Measurements from ENCODE around the gene SLC22A23. TPM values are rescaled to one million over a fixed set of nuclear protein-coding genes. Genes with fewer than 3 reads are reported as not detected.

Gene SLC22A23
- total and polyA plus RNA-seq, 12 donors: 2.3 to 18.5 (median 5.3) TPM

GRCh38 chr6:3308106-3308505 lies 148.7 kb downstream of the SLC22A23 start:
- H3K36me3 ChIP-seq (replicated peaks in 1 of 2): no peaks in the 10 kb centered on the region
- H3K4me1 ChIP-seq (replicated peaks in 1 of 2): no peaks in the 10 kb centered on the region
- WGBS, 4 donors: 90 to 98% (median 96%) methylated on average over 10 of the region's 10 CpGs
- intact Hi-C loops (cut with DNase I): no loop called here
- H3K4me3 ChIP-seq: no peak overlapping the region
- no peaks in the 10 kb centered on the region for H3K9me3 ChIP-seq (replicated peaks in 1 of 3)
- TF ChIP-seq POLR2A (IDR thresholded peaks at IDR 0.05): no peak
- TF ChIP-seq, protein P1, sequence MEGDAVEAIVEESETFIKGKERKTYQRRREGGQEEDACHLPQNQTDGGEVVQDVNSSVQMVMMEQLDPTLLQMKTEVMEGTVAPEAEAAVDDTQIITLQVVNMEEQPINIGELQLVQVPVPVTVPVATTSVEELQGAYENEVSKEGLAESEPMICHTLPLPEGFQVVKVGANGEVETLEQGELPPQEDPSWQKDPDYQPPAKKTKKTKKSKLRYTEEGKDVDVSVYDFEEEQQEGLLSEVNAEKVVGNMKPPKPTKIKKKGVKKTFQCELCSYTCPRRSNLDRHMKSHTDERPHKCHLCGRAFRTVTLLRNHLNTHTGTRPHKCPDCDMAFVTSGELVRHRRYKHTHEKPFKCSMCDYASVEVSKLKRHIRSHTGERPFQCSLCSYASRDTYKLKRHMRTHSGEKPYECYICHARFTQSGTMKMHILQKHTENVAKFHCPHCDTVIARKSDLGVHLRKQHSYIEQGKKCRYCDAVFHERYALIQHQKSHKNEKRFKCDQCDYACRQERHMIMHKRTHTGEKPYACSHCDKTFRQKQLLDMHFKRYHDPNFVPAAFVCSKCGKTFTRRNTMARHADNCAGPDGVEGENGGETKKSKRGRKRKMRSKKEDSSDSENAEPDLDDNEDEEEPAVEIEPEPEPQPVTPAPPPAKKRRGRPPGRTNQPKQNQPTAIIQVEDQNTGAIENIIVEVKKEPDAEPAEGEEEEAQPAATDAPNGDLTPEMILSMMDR (IDR thresholded peaks at IDR 0.05): no peak
- H3K27me3 ChIP-seq: no peaks in the 10 kb centered on the region
- DNase-seq: no peak
- H3K27ac ChIP-seq: no peak overlapping the region

GRCh38 chr6:3307436-3307835 lies 149.4 kb downstream of the SLC22A23 start:
- no peak for DNase-seq
- Histone ChIP-seq H3K27me3 (no peaks in the 10 kb centered on the region), H3K27ac (no peak overlapping the region), H3K4me1 (replicated peaks in 1 of 2) (no peaks in the 10 kb centered on the region), H3K36me3 (replicated peaks in 1 of 2) (no peaks in the 10 kb centered on the region), H3K9me3 (replicated peaks in 1 of 3) (no peaks in the 10 kb centered on the region), H3K4me3 (no peak overlapping the region)
- no peak for TF ChIP-seq POLR2A (IDR thresholded peaks at IDR 0.05)
- TF ChIP-seq, protein P1 (IDR thresholded peaks at IDR 0.05): no peak
- intact Hi-C loops (cut with DNase I): no loop called here
- 90 to 98% (median 94%) methylated on average over 5 to 12 of the region's 12 CpGs for WGBS, 4 donors

DNA sequence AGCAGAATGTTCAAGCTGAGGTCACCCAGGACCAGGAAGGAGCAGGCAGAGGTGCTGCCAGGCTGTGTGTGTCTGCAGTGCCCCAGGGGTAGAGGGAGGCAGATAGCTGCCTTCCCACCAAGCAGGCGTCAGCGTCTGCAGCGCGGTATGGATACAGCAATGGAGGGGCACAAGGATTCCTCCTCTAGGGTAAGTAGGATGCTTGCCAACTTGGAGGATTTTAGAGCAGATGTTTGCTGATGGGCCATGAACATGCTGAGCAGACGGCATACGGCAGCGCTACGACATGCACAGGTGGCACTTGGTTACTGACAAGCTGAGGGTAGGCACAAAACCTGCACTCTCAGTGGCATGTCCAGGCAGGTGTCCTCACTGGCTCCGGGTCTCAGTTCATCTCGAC lies 150.0 kb downstream of the SLC22A23 start:
- DNase-seq: no peak
- H3K27ac ChIP-seq: no peak overlapping the region
- H3K9me3 ChIP-seq (replicated peaks in 1 of 3): no peaks in the 10 kb centered on the region
- intact Hi-C loops (cut with DNase I): no loop called here
- TF ChIP-seq POLR2A (IDR thresholded peaks at IDR 0.05): no peak
- TF ChIP-seq, protein P1 (IDR thresholded peaks at IDR 0.05): no peak
- no peaks in the 10 kb centered on the region for H3K4me1 ChIP-seq (replicated peaks in 1 of 2)
- H3K4me3 ChIP-seq: no peak overlapping the region
- H3K27me3 ChIP-seq: no peaks in the 10 kb centered on the region
- 93 to 99% (median 96%) methylated on average over 9 to 10 of the region's 10 CpGs for WGBS, 4 donors
- H3K36me3 ChIP-seq (replicated peaks in 1 of 2): no peaks in the 10 kb centered on the region

DNA sequence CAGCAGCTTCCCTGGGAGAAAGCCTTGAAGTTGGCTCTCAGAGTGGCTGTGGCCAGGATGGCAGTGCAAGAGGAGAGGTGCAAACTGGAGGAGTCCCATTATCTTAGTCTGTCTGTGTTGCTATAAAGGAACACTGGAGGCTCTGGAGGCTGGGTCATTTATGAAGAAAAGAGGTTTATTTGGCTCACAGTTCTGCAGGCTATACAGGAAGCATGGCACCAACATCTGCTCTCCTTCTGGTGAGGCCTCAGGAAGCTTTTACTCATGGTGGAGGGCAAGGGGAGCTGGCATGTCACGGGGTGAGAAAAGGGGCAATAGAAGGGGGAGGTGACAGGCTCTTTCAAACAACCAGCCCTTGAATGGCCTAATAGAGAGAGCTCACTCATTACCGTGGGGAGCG lies 151.0 kb downstream of the SLC22A23 start:
- TF ChIP-seq, protein P1 (IDR thresholded peaks at IDR 0.05): no peak
- no peak for TF ChIP-seq POLR2A (IDR thresholded peaks at IDR 0.05)
- no peaks in the 10 kb centered on the region for H3K36me3 ChIP-seq (replicated peaks in 1 of 2)
- H3K27ac ChIP-seq: no peak overlapping the region
- no peaks in the 10 kb centered on the region for H3K27me3 ChIP-seq
- intact Hi-C loops (cut with DNase I): no loop called here
- H3K4me1 ChIP-seq (replicated peaks in 1 of 2): no peaks in the 10 kb centered on the region
- no peak for DNase-seq
- WGBS, 4 donors: 95 to 100% (median 99%) methylated on average over 3 of the region's 3 CpGs
- H3K9me3 ChIP-seq (replicated peaks in 1 of 3): no peaks in the 10 kb centered on the region
- no peak overlapping the region for H3K4me3 ChIP-seq

Measured in adrenal gland (tissue), 12 donors.